Aorta (tissue), 5 donors: Measurements from ENCODE around the gene WNT7B. TPM values are rescaled to one million over a fixed set of nuclear protein-coding genes. Genes with fewer than 3 reads are reported as not detected.

Experiments used
- ATAC-seq: fragments of 200-7000 bp; cut with Tn5 transposase; one replicate; pipeline ENCODE4 v1.9.1; 2022; ENCODE audit warnings: moderate library complexity; ENCODE audit not compliant: low FRiP score
- DNase-seq, 2 donors: peaks; one replicate each; pipeline ENCODE4 v3.0.0-alpha.2; 2020
- H3K27ac ChIP-seq, 2 donors: one replicate each; pipeline ENCODE4 v1.5.1; 2013; ENCODE audit warnings: low read length in 2 of 2, mild to moderate bottlenecking in 2 of 2, moderate library complexity in 2 of 2, control low read depth in 1 of 2, inconsistent platforms in 1 of 2, low read depth in 1 of 2
- H3K27me3 ChIP-seq, 2 donors: one replicate each; pipeline ENCODE4 v1.6.1; 2013; ENCODE audit warnings: control low read depth in 1 of 2, low read length in 1 of 2, mild to moderate bottlenecking in 1 of 2, moderate library complexity in 1 of 2; ENCODE audit not compliant: insufficient read depth in 2 of 2, control insufficient read depth in 1 of 2
- H3K36me3 ChIP-seq, 2 donors: one replicate each; pipeline ENCODE4 v1.6.1; 2013; ENCODE audit warnings: control low read depth in 1 of 2, low read length in 1 of 2, mild to moderate bottlenecking in 1 of 2; ENCODE audit not compliant: insufficient read depth in 2 of 2, control insufficient read depth in 1 of 2
- H3K4me1 ChIP-seq, 2 donors: one replicate each; pipeline ENCODE4 v1.6.1; 2013; ENCODE audit warnings: low read length in 2 of 2, control low read depth in 1 of 2, mild to moderate bottlenecking in 1 of 2, moderate library complexity in 1 of 2; ENCODE audit not compliant: insufficient read depth in 2 of 2, control insufficient read depth in 1 of 2
- H3K4me3 ChIP-seq, 2 donors: one replicate each; pipeline ENCODE4 v1.5.1; 2013; ENCODE audit warnings: low read length in 2 of 2, control low read depth in 1 of 2, mild to moderate bottlenecking in 1 of 2
- H3K9me3 ChIP-seq: one replicate; pipeline ENCODE4 v1.6.1; 2013; ENCODE audit warnings: mild to moderate bottlenecking, low read length; ENCODE audit not compliant: control insufficient read depth
- WGBS, 2 donors: extraction: QIAGEN DNeasy Blood & Tissue Kit; methylation state at CpG; one replicate each; pipeline ENCODE4 v1.1.7; 2013; 5-methylcytosine and 5-hydroxymethylcytosine counted together
- intact Hi-C, 2 donors: fragments of 100-400 bp; cut with DNase I; formaldehyde crosslinking; loops; one replicate each; pipeline versions ENCODE4 v1.14.2 to v1.15.0; 2022
- polyA plus RNA-seq, 2 donors: library from polyadenylated mRNA; stranded (reverse); fragments of 200-250 nt; gene quantifications; one replicate each; pipeline ENCODE4 v1.2.3, GENCODE V29; 2013
- total RNA-seq, 2 donors: library from RNA; stranded (reverse); fragmentation: NEBNext Ultra II Directional; extraction: Animal tissue kit (Norgen Biotek cat#: 25700); gene quantifications; one replicate each; pipeline ENCODE4 v1.2.1, GENCODE V29; 2021
- donor health status: healthy with polysubstance abuse.
- donor health status: Bipolar disorder and iron deficiency.
- donor health status: DM: no; HTN: no; CAD: no.
- donor health status: DM: no; HTN: no; CAD: no.
- donor health status: DM: yes; HTN: yes; CAD: no.

Gene WNT7B
- total and polyA plus RNA-seq, 4 donors: not detected

- no peak overlapping the region for H3K27ac ChIP-seq
- WGBS, 2 donors: 88 to 91% methylated on average over 11 to 14 of the region's 14 CpGs
Observed at GRCh38 chr22:45917700-45918458, 59.1 kb downstream of the WNT7B start.

GRCh38 chr22:45917146-45917545 lies 59.8 kb downstream of the WNT7B start:
- intact Hi-C loops: no loop called here
- H3K9me3 ChIP-seq: no peaks in the 10 kb centered on the region
- H3K27ac ChIP-seq: no peak overlapping the region
- no peaks in the 10 kb centered on the region for H3K36me3 ChIP-seq
- no peak overlapping the region for H3K4me3 ChIP-seq
- H3K27me3 ChIP-seq: no peaks in the 10 kb centered on the region
- 77 to 79% methylated on average over 11 to 12 of the region's 12 CpGs for WGBS, 2 donors
- DNase-seq (no peak), ATAC-seq (no peak)
- H3K4me1 ChIP-seq: no peaks in the 10 kb centered on the region

More at GRCh38 chr22:45917700-45918458, 59.1 kb downstream of the WNT7B start:
- Histone ChIP-seq H3K4me1 (no peaks in the 10 kb centered on the region), H3K4me3 (no peak overlapping the region), H3K9me3 (no peaks in the 10 kb centered on the region), H3K27me3 (no peaks in the 10 kb centered on the region), H3K36me3 (no peaks in the 10 kb centered on the region)
- no peak for ATAC-seq
- intact Hi-C loops: no loop called here
- DNase-seq: no peak

- H3K27me3 ChIP-seq: no peaks in the 10 kb centered on the region
- H3K4me1 ChIP-seq: no peaks in the 10 kb centered on the region
- intact Hi-C loops: no loop called here
- no peak overlapping the region for H3K4me3 ChIP-seq
- DNase-seq (no peak), ATAC-seq (no peak)
- no peak overlapping the region for H3K27ac ChIP-seq
- 90 to 93% methylated on average over 7 of the region's 7 CpGs for WGBS, 2 donors
- no peaks in the 10 kb centered on the region for H3K36me3 ChIP-seq
- H3K9me3 ChIP-seq: no peaks in the 10 kb centered on the region
Observed at GRCh38 chr22:45916515-45916914, 60.4 kb downstream of the WNT7B start.

GRCh38 chr22:45915841-45916240 lies 61.1 kb downstream of the WNT7B start:
- intact Hi-C loops: no loop called here
- no peak overlapping the region for H3K27ac ChIP-seq
- H3K27me3 ChIP-seq: no peaks in the 10 kb centered on the region

GRCh38 chr22:45915151-45915550 lies 61.8 kb downstream of the WNT7B start:
- no peaks in the 10 kb centered on the region for H3K9me3 ChIP-seq
- ATAC-seq: no peak
- 94 to 95% methylated on average over 1 to 2 of the region's 2 CpGs for WGBS, 2 donors
- intact Hi-C loops: no loop called here
- no peaks in the 10 kb centered on the region for H3K4me1 ChIP-seq
- DNase-seq: no peak
- H3K4me3 ChIP-seq: no peak overlapping the region
- no peak overlapping the region for H3K27ac ChIP-seq
- H3K27me3 ChIP-seq: no peaks in the 10 kb centered on the region
- H3K36me3 ChIP-seq: no peaks in the 10 kb centered on the region

More at GRCh38 chr22:45915841-45916240, 61.1 kb downstream of the WNT7B start:
- DNase-seq: no peak
- 96% methylated on average over 16 of the region's 16 CpGs for WGBS, 2 donors
- no peaks in the 10 kb centered on the region for H3K9me3 ChIP-seq
- no peak for ATAC-seq
- H3K36me3 ChIP-seq: no peaks in the 10 kb centered on the region
- no peak overlapping the region for H3K4me3 ChIP-seq
- H3K4me1 ChIP-seq: no peaks in the 10 kb centered on the region

GRCh38 chr22:45914309-45914708 lies 62.7 kb downstream of the WNT7B start:
- Histone ChIP-seq H3K27me3 (no peaks in the 10 kb centered on the region), H3K36me3 (no peaks in the 10 kb centered on the region), H3K27ac (no peak overlapping the region), H3K4me1 (no peaks in the 10 kb centered on the region), H3K9me3 (no peaks in the 10 kb centered on the region), H3K4me3 (no peak overlapping the region)
- intact Hi-C loops: no loop called here
- 92 to 98% methylated on average over 2 of the region's 2 CpGs for WGBS, 2 donors
- DNase-seq: no peak
- ATAC-seq: no peak

GRCh38 chr22:45912910-45913309 lies 64.1 kb downstream of the WNT7B start:
- no peaks in the 10 kb centered on the region for H3K36me3 ChIP-seq
- WGBS, 2 donors: 93 to 94% methylated on average over 5 to 6 of the region's 6 CpGs
- no peak for ATAC-seq
- no peaks in the 10 kb centered on the region for H3K4me1 ChIP-seq
- no peak for DNase-seq
- no peaks in the 10 kb centered on the region for H3K27me3 ChIP-seq
- H3K27ac ChIP-seq: no peak overlapping the region
- intact Hi-C loops: no loop called here
- no peaks in the 10 kb centered on the region for H3K9me3 ChIP-seq
- H3K4me3 ChIP-seq: no peak overlapping the region

GRCh38 chr22:45911601-45912271 lies 65.2 kb downstream of the WNT7B start:
- DNase-seq (no peak), ATAC-seq (no peak)
- 74 to 77% methylated on average over 27 of the region's 27 CpGs for WGBS, 2 donors
- no peak overlapping the region for H3K4me3 ChIP-seq
- H3K4me1 ChIP-seq: no peaks in the 10 kb centered on the region
- H3K27me3 ChIP-seq: no peaks in the 10 kb centered on the region
- intact Hi-C loops: no loop called here
- H3K9me3 ChIP-seq: no peaks in the 10 kb centered on the region
- H3K36me3 ChIP-seq: no peaks in the 10 kb centered on the region
- no peak overlapping the region for H3K27ac ChIP-seq

GRCh38 chr22:45910928-45911467 lies 66.0 kb downstream of the WNT7B start:
- no peak overlapping the region for H3K4me3 ChIP-seq
- DNase-seq (no peak), ATAC-seq (no peak)
- no peaks in the 10 kb centered on the region for H3K4me1 ChIP-seq
- 82 to 89% methylated on average over 17 of the region's 17 CpGs for WGBS, 2 donors
- no peaks in the 10 kb centered on the region for H3K27me3 ChIP-seq
- H3K9me3 ChIP-seq: no peaks in the 10 kb centered on the region
- H3K27ac ChIP-seq: no peak overlapping the region
- no peaks in the 10 kb centered on the region for H3K36me3 ChIP-seq
- intact Hi-C loops: no loop called here
